HG03139 (cell line): Measurements from ENCODE around the gene PPARA.

Source experiments
- ATAC-seq: cut with Tn5 transposase; IDR thresholded peaks from one replicate; pipeline ENCODE4 v1.9.1; 2021; ENCODE audit not compliant: unreplicated experiment

PPARA gene

GRCh38 chr22:46113910-46114517 lies 36.3 kb upstream of the PPARA start:
- no peak for ATAC-seq

GRCh38 chr22:46114518-46115387 lies 35.6 kb upstream of the PPARA start:
- ATAC-seq = no peak

- no peak for ATAC-seq
Measured at GRCh38 chr22:46115388-46115678, 35.0 kb upstream of the PPARA start.

GRCh38 chr22:46115755-46116490 lies 34.4 kb upstream of the PPARA start:
- ATAC-seq = no peak

GRCh38 chr22:46116491-46116958 lies 33.8 kb upstream of the PPARA start:
- peak; percentile 46 for ATAC-seq

GRCh38 chr22:46117206-46118199 lies 32.8 kb upstream of the PPARA start:
- no peak for ATAC-seq

- no peak for ATAC-seq
Measured at GRCh38 chr22:46119093-46119728, 31.1 kb upstream of the PPARA start.

- no peak for ATAC-seq
Measured at GRCh38 chr22:46119729-46120419, 30.5 kb upstream of the PPARA start.

GRCh38 chr22:46120420-46120737 lies 29.9 kb upstream of the PPARA start:
- no peak for ATAC-seq

GRCh38 chr22:46121079-46121478 lies 29.2 kb upstream of the PPARA start:
- no peak for ATAC-seq

GRCh38 chr22:46121523-46122287 lies 28.6 kb upstream of the PPARA start:
- ATAC-seq = no peak

- no peak for ATAC-seq
Measured at GRCh38 chr22:46122511-46122971, 27.8 kb upstream of the PPARA start.

- no peak for ATAC-seq
Measured at GRCh38 chr22:46122980-46123693, 27.2 kb upstream of the PPARA start.

- no peak for ATAC-seq
Measured at GRCh38 chr22:46123694-46124382, 26.5 kb upstream of the PPARA start.

- no peak for ATAC-seq
Measured at GRCh38 chr22:46124383-46125144, 25.8 kb upstream of the PPARA start.

GRCh38 chr22:46125311-46125710 lies 25.0 kb upstream of the PPARA start:
- ATAC-seq = no peak
